OCI-LY7 (cell line): ENCODE data around the gene VPS37B. TPM values are rescaled to one million over a fixed set of nuclear protein-coding genes. Genes with fewer than 3 reads are reported as not detected.

Experiments used
- BruUV-seq: library from RNA; stranded (reverse); fragments of 400-500 nt; replicated peaks from 2 replicates; lab custom pipeline; 2021; lab: Mats Ljungman, UMichigan
- CTCF ChIA-PET: fragments of 300-600 bp; sonication (Branson Sonifier 250); formaldehyde crosslinking; loops from one replicate; lab custom pipeline; 2022; ENCODE audit warnings: antibody characterized with exemption; ENCODE audit not compliant: unreplicated experiment; lab: Charles Lee
- POLR2A ChIA-PET: fragments of 300-600 bp; sonication (Branson Sonifier 250); formaldehyde crosslinking; loops from one replicate; lab custom pipeline; 2022; ENCODE audit warnings: antibody characterized with exemption; lab: Charles Lee
- DNase-seq: peaks from one replicate; pipeline ENCODE4 v3.0.0-alpha.2; 2015; ENCODE audit warnings: low spot score
- H2AFZ ChIP-seq: fragments of 200-600 bp; sonication (generic), shearing (Covaris generic); 2 replicates; pipeline ENCODE4 v1.6.1; 2014; ENCODE audit warnings: mild to moderate bottlenecking, antibody characterized with exemption, low read length, moderate library complexity
- H3K27ac ChIP-seq: fragments of 200-600 bp; sonication (generic); 2 replicates; pipeline ENCODE4 v1.5.1; 2014; ENCODE audit warnings: mixed run types, low read depth, mild to moderate bottlenecking, moderate library complexity, low read length, inconsistent platforms; ENCODE audit not compliant: poor library complexity, severe bottlenecking
- H3K36me3 ChIP-seq: fragments of 200-600 bp; sonication (generic); 2 replicates; pipeline ENCODE4 v1.6.1; 2014; ENCODE audit warnings: mild to moderate bottlenecking, antibody characterized with exemption, low read length, moderate library complexity, mixed read lengths; ENCODE audit not compliant: insufficient read depth
- H3K4me1 ChIP-seq: fragments of 200-600 bp; sonication (generic); 2 replicates; pipeline ENCODE4 v1.5.1; 2014; ENCODE audit warnings: mild to moderate bottlenecking, low read length; ENCODE audit not compliant: insufficient read depth, poor library complexity, severe bottlenecking
- H3K4me2 ChIP-seq: fragments of 200-600 bp; sonication (generic); 2 replicates; pipeline ENCODE4 v1.6.1; 2014; ENCODE audit warnings: mild to moderate bottlenecking, low read length
- H3K4me3 ChIP-seq: fragments of 200-600 bp; sonication (generic); 2 replicates; pipeline ENCODE4 v1.5.1; 2014; ENCODE audit warnings: mild to moderate bottlenecking, low read depth, low read length; ENCODE audit not compliant: poor library complexity, severe bottlenecking
- H3K79me2 ChIP-seq: fragments of 200-600 bp; sonication (generic); 2 replicates; pipeline ENCODE4 v1.6.1; 2016; ENCODE audit warnings: low read depth, mild to moderate bottlenecking, low read length, moderate library complexity, mixed read lengths; ENCODE audit not compliant: insufficient read depth
- H3K9me2 ChIP-seq: fragments of 200-600 bp; sonication (generic); 2 replicates; pipeline ENCODE4 v1.6.1; 2016; ENCODE audit warnings: mild to moderate bottlenecking, low read length, mixed read lengths; ENCODE audit not compliant: insufficient read depth
- H3K9me3 ChIP-seq: fragments of 200-600 bp; sonication (generic); 2 replicates; pipeline ENCODE4 v1.6.1; 2014; ENCODE audit warnings: mild to moderate bottlenecking, mixed run types, low read length, mixed read lengths
- H4K20me1 ChIP-seq: fragments of 200-600 bp; sonication (generic); 2 replicates; pipeline ENCODE4 v1.6.1; 2014; ENCODE audit warnings: mild to moderate bottlenecking, antibody characterized with exemption, low read length, moderate library complexity, mixed read lengths; ENCODE audit not compliant: insufficient read depth
- EZH2phosphoT487 ChIP-seq: fragments of 200-600 bp; sonication (generic); IDR thresholded peaks from 2 replicates; pipeline ENCODE4 v1.6.1; 2018; ENCODE audit warnings: low read depth, borderline replicate concordance, mild to moderate bottlenecking, mixed run types, antibody characterized with exemption, low read length, moderate library complexity, mixed read lengths
- intact Hi-C: fragments of 100-400 bp; cut with micrococcal nuclease; formaldehyde crosslinking; loops from one replicate; pipeline ENCODE4 v1.10.0; 2022; ENCODE audit not compliant: unreplicated experiment
- total RNA-seq, 2 experiments: library from RNA; depleted of rRNA in 1 of 2; stranded (reverse); fragments of >200 nt in 1 of 2; shearing (Covaris generic) in 1 of 2; gene quantifications; 2 replicates each; pipeline ENCODE4 v1.2.3, GENCODE V29; 2014 to 2022
- TF ChIP-seq, protein P1 (sequence below): fragments of 200-600 bp; sonication (generic); conservative IDR thresholded peaks from 2 replicates; pipeline ENCODE4 v1.5.1; 2014; ENCODE audit warnings: mild to moderate bottlenecking, antibody characterized with exemption, low read length, moderate library complexity, mixed read lengths

The VPS37B gene
- total RNA-seq, 2 experiments from 2014 or later = 1.7 to 2.5 TPM

GRCh38 chr12:122862872-122863701 lies 32.8 kb downstream of the VPS37B start:
- CTCF ChIA-PET = no interaction called here
- Histone ChIP-seq H3K4me3 (no peak overlapping the region), H4K20me1 (no peaks in the 10 kb centered on the region), H2AFZ (no peak overlapping the region), H3K27ac (no peak overlapping the region), H3K9me2 (no peaks in the 10 kb centered on the region), H3K79me2 (no peaks in the 10 kb centered on the region), H3K4me1 (peaks cover 9% of the 10 kb centered on the region), H3K36me3 (peaks cover 35% of the 10 kb centered on the region), H3K9me3 (no peaks in the 10 kb centered on the region), H3K4me2 (no peak overlapping the region)
- DNase-seq = no peak
- POLR2A ChIA-PET = no interaction called here
- intact Hi-C loops = no loop called here
- TF ChIP-seq EZH2phosphoT487 = no peak
- TF ChIP-seq, protein P1, sequence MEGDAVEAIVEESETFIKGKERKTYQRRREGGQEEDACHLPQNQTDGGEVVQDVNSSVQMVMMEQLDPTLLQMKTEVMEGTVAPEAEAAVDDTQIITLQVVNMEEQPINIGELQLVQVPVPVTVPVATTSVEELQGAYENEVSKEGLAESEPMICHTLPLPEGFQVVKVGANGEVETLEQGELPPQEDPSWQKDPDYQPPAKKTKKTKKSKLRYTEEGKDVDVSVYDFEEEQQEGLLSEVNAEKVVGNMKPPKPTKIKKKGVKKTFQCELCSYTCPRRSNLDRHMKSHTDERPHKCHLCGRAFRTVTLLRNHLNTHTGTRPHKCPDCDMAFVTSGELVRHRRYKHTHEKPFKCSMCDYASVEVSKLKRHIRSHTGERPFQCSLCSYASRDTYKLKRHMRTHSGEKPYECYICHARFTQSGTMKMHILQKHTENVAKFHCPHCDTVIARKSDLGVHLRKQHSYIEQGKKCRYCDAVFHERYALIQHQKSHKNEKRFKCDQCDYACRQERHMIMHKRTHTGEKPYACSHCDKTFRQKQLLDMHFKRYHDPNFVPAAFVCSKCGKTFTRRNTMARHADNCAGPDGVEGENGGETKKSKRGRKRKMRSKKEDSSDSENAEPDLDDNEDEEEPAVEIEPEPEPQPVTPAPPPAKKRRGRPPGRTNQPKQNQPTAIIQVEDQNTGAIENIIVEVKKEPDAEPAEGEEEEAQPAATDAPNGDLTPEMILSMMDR = no peak
- BruUV-seq = no TSS peak

GRCh38 chr12:122862110-122862634 lies 33.8 kb downstream of the VPS37B start:
- peaks cover 43% of the 10 kb centered on the region for H3K36me3 ChIP-seq
- TSS peak; percentile 78 for BruUV-seq
- H3K9me2 ChIP-seq = no peaks in the 10 kb centered on the region
- H4K20me1 ChIP-seq = no peaks in the 10 kb centered on the region
- no peaks in the 10 kb centered on the region for H3K79me2 ChIP-seq
- intact Hi-C loops = no loop called here
- H3K4me2 ChIP-seq = no peak overlapping the region
- POLR2A ChIA-PET = no interaction called here
- no peak for DNase-seq
- H3K4me1 ChIP-seq = peaks cover 9% of the 10 kb centered on the region
- no peak overlapping the region for H2AFZ ChIP-seq
- no peak for TF ChIP-seq EZH2phosphoT487
- TF ChIP-seq, protein P1 = no peak
- no peak overlapping the region for H3K4me3 ChIP-seq
- CTCF ChIA-PET = no interaction called here
- H3K9me3 ChIP-seq = no peaks in the 10 kb centered on the region
- no peak overlapping the region for H3K27ac ChIP-seq

DNA sequence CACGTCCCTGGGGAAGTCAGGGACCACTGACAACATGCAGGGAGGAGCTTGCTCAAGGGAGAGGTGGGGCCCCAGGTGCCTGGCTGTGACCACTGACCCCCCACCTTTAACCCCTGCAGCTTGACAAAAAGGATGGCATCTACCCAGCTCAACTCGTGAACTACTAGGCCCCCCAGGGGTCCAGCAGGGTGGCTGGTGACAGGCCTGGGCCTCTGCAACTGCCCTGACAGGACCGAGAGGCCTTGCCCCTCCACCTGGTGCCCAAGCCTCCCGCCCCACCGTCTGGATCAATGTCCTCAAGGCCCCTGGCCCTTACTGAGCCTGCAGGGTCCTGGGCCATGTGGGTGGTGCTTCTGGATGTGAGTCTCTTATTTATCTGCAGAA lies 34.3 kb downstream of the VPS37B start:
- peaks cover 45% of the 10 kb centered on the region for H3K36me3 ChIP-seq
- no peak for TF ChIP-seq EZH2phosphoT487
- TF ChIP-seq, protein P1 = no peak
- H3K79me2 ChIP-seq = no peaks in the 10 kb centered on the region
- intact Hi-C loops = no loop called here
- H3K4me2 ChIP-seq = no peak overlapping the region
- DNase-seq = no peak
- no peaks in the 10 kb centered on the region for H3K9me3 ChIP-seq
- H3K9me2 ChIP-seq = no peaks in the 10 kb centered on the region
- H4K20me1 ChIP-seq = no peaks in the 10 kb centered on the region
- ChIA-PET POLR2A (no interaction called here), CTCF (no interaction called here)
- H3K4me1 ChIP-seq = peaks cover 9% of the 10 kb centered on the region
- no peak overlapping the region for H3K27ac ChIP-seq
- no TSS peak for BruUV-seq
- H3K4me3 ChIP-seq = no peak overlapping the region
- H2AFZ ChIP-seq = no peak overlapping the region
